ENCODE data around the gene RNF214. TPM values are rescaled to one million over a fixed set of nuclear protein-coding genes. Genes with fewer than 3 reads are reported as not detected.

RNF214 gene
- total RNA-seq, 4 donors from 2014 or later, result 12.4 to 21.5 (median 18.4) TPM

DNA sequence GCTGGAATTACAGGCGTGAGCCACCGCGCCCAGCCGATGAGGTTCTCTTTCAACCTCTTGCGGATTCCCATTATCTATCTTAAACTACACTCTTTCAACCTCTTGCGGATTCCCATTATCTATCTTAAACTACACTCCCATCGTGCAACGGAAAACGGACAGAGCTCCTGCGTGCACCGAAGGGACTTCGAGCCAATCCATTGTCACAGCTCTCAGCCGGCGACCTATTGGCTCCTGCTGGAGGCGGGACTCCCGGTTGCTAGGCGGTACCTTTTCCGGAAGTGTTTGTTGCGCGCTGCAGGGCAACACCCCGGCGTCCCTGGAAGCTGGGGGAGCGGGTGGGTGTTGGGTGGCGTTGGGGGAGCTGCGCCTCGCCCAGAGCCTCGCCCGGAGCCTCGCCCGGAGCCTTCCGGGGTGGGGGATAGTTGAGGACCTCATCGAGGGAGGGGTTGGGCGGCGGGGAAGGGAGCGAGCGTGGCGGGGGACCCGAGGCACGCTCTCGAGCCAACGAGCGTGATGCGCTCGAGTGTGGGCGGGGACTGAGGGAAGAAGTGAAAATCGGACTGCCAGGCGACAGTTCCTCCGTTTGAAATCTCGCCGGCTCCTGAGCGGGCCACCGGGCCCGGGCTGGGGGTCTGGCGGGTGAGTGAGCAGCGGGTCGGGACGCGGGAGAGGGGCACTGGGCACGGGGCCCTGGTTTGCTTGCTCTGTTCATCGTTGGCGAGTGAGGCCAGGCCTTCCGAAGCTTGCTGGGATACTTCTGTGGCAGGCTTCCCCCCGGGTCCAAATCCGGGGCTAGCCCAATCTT, 95.3 kb downstream of the RNF214 start, which contains the start of gene CEP164:
Gene CEP164 (plus strand): TSS at position 288 of the 808 bp plus-strand sequence. CDS start 10,733 bp downstream, outside the sequence.
- Histone ChIP-seq H3K36me3 (peaks cover 0 to 4% (median 0%) of the 10 kb centered on the region in 4 donors), H3K9me3 (no peaks in the 10 kb centered on the region), H3K27ac (replicated peaks in 1 of 4) (peak within 1 kb of the TSS; percentile 88 to 94 (median 90)), H3K4me3 (peak within 1 kb of the TSS; percentile 65 to 82 (median 70)), H3K4me1 (peaks cover 8 to 18% (median 14%) of the 10 kb centered on the region in 4 donors), H3K27me3 (no peaks in the 10 kb centered on the region)
- 0% methylated on average over 27 of the region's 64 CpGs for WGBS
- TF ChIP-seq POLR2A (IDR thresholded peaks at IDR 0.05; ENCODE audit: low read depth), result peak; percentile 9
- TF ChIP-seq, protein P1, sequence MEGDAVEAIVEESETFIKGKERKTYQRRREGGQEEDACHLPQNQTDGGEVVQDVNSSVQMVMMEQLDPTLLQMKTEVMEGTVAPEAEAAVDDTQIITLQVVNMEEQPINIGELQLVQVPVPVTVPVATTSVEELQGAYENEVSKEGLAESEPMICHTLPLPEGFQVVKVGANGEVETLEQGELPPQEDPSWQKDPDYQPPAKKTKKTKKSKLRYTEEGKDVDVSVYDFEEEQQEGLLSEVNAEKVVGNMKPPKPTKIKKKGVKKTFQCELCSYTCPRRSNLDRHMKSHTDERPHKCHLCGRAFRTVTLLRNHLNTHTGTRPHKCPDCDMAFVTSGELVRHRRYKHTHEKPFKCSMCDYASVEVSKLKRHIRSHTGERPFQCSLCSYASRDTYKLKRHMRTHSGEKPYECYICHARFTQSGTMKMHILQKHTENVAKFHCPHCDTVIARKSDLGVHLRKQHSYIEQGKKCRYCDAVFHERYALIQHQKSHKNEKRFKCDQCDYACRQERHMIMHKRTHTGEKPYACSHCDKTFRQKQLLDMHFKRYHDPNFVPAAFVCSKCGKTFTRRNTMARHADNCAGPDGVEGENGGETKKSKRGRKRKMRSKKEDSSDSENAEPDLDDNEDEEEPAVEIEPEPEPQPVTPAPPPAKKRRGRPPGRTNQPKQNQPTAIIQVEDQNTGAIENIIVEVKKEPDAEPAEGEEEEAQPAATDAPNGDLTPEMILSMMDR (IDR thresholded peaks at IDR 0.05), result no peak
- TF ChIP-seq POLR2AphosphoS5 (IDR thresholded peaks at IDR 0.05), result peak; percentile 73 to 85
- DNase-seq (ENCODE audit: extremely low spot score), result peak; percentile 99
- intact Hi-C loops (cut with DNase I), result loop anchor here (10.0 kb wide), 1 partner anchor 553 kb away; the partner anchor contains the start of gene BUD13

DNA sequence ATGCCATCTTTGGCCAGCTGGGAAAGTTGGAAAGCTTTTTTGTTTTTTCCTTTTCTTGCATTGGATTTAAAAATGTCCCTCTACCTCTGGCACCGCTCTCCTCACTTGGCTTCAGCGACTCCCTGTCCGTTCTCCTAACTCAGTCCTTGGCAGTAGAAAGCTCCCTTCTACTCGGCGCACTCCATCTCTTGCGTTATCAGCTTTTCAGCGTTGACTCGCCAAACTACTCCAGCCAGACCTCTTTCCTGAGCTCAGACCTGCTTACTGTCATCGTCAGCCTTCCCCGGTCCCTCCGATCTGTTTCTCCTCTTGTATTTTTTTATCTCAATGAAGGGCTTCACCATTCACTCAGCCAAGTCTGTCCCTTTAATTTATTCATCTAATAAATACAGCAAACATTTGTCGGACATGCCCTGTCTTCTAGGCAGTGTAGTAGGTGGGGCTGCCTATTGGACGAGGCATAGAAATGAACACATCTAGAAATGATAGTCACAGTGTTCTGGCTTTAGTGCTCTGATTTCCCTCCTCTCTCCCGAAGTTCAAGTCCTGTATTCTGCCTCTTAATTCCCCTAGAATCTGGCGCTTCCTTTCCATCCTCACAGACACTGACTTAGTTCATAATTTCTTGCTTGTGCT, 96.0 kb downstream of the RNF214 start:
- intact Hi-C loops (cut with DNase I), result loop anchor here (10.0 kb wide), 1 partner anchor 554 kb away; the partner anchor contains the start of gene BUD13
- H3K4me3 ChIP-seq, result peak overlapping the region; percentile 65 to 82 (median 70)
- no peak for DNase-seq (ENCODE audit: extremely low spot score)
- no peaks in the 10 kb centered on the region for H3K27me3 ChIP-seq
- H3K27ac ChIP-seq (replicated peaks in 1 of 4), result peak overlapping the region; percentile 88 to 94 (median 90)
- peaks cover 0 to 4% (median under 1%) of the 10 kb centered on the region in 4 donors for H3K36me3 ChIP-seq
- TF ChIP-seq EP300 (IDR thresholded peaks at IDR 0.05) (no peak), POLR2AphosphoS5 (IDR thresholded peaks at IDR 0.05) (no peak), POLR2A (IDR thresholded peaks at IDR 0.05; ENCODE audit: low read depth) (no peak)
- TF ChIP-seq, protein P1 (IDR thresholded peaks at IDR 0.05), result no peak
- peaks cover 8 to 18% (median 14%) of the 10 kb centered on the region in 4 donors for H3K4me1 ChIP-seq
- no peaks in the 10 kb centered on the region for H3K9me3 ChIP-seq
- 5% methylated on average over 15 of the region's 15 CpGs for WGBS

DNA sequence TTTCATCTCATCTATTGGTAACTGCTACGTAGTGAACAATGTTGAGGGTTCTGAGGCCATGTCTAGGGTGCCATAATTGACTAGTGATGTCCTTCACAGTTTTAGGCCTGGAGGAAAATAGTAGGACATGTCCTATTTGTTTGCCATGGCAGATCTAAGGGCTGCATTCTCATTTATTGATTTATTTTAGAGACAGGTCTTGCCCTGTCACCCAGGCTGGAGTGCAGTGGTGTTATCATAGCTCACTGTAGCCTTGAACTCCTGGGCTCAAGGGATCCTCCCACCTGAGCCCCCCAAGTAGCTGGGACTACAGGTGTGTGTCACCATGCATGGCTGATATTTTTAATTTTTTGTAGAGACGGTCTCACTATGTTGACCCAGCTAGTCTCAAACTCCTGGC, 100.4 kb downstream of the RNF214 start:
- Histone ChIP-seq H3K27ac (replicated peaks in 1 of 4) (no peak overlapping the region), H3K4me3 (no peak overlapping the region), H3K27me3 (no peaks in the 10 kb centered on the region), H3K4me1 (peaks cover 8 to 18% (median 14%) of the 10 kb centered on the region in 4 donors), H3K36me3 (peaks cover 4 to 44% (median 16%) of the 10 kb centered on the region in 4 donors), H3K9me3 (no peaks in the 10 kb centered on the region)
- 50% methylated on average over 2 of the region's 2 CpGs for WGBS
- intact Hi-C loops (cut with DNase I), result no loop called here
- TF ChIP-seq POLR2AphosphoS5 (IDR thresholded peaks at IDR 0.05) (no peak), EP300 (IDR thresholded peaks at IDR 0.05) (no peak), POLR2A (IDR thresholded peaks at IDR 0.05; ENCODE audit: low read depth) (no peak)
- TF ChIP-seq, protein P1 (IDR thresholded peaks at IDR 0.05), result no peak
- no peak for DNase-seq (ENCODE audit: extremely low spot score)

DNA sequence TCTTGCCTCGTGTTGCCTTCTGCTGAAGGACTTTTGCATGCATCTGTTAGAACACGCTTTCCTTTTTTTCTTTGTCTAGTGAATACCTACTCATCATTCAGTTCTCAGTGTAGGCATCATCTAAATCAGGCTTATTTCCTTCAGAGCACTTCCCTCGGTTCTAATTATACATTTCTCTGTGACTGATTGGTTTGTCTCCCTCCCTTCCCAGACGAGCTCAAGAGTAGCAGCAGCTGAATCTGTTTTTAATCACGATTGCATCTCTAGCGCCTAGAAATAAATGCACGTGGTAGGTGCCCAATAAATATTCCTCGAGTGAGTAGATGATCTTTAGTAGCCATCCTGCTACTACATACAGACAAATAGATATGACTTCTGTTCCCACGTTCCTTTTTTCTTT, 101.4 kb downstream of the RNF214 start:
- TF ChIP-seq EP300 (IDR thresholded peaks at IDR 0.05) (no peak), POLR2A (IDR thresholded peaks at IDR 0.05; ENCODE audit: low read depth) (no peak), POLR2AphosphoS5 (IDR thresholded peaks at IDR 0.05) (no peak)
- TF ChIP-seq, protein P1 (IDR thresholded peaks at IDR 0.05), result no peak
- intact Hi-C loops (cut with DNase I), result no loop called here

More for the DNA sequence above, 101.4 kb downstream of the RNF214 start:
- Histone ChIP-seq H3K27ac (replicated peaks in 1 of 4) (no peak overlapping the region), H3K4me1 (peaks cover 6 to 15% (median 9%) of the 10 kb centered on the region in 4 donors), H3K4me3 (no peak overlapping the region), H3K27me3 (no peaks in the 10 kb centered on the region), H3K9me3 (no peaks in the 10 kb centered on the region), H3K36me3 (peaks cover 5 to 55% (median 22%) of the 10 kb centered on the region in 4 donors)
- 77% methylated on average over 9 of the region's 9 CpGs for WGBS
- DNase-seq (ENCODE audit: extremely low spot score), result no peak
